KMS-11 (cell line): ENCODE results near the gene FHIP1A.
"Not testable (repeated sequence)": the region's sequence is repeated elsewhere in the genome, so short reads cannot be mapped to it uniquely, and the experiment has no call there.

Experiments used
- H2AFZ ChIP-seq: fragments of 200-600 bp; sonication (generic); 2 replicates; pipeline ENCODE4 v1.6.1; 2016; ENCODE audit warnings: antibody characterized with exemption, mixed run types, low read depth
- H3K27ac ChIP-seq: fragments of 200-600 bp; sonication (generic); 2 replicates; pipeline ENCODE4 v1.6.1; 2016; ENCODE audit warnings: mild to moderate bottlenecking, mixed run types
- H3K27me3 ChIP-seq: fragments of 200-600 bp; sonication (generic); 2 replicates; pipeline ENCODE4 v1.6.1; 2017; ENCODE audit warnings: mild to moderate bottlenecking, low read depth, mixed run types, moderate library complexity; ENCODE audit not compliant: insufficient read depth
- H3K36me3 ChIP-seq: fragments of 200-600 bp; sonication (generic); 2 replicates; pipeline ENCODE4 v1.6.1; 2017; ENCODE audit warnings: mild to moderate bottlenecking, mixed run types; ENCODE audit not compliant: insufficient read depth
- H3K4me1 ChIP-seq: fragments of 200-600 bp; sonication (generic); 2 replicates; pipeline ENCODE4 v1.6.1; 2016; ENCODE audit warnings: mild to moderate bottlenecking, low read depth, mixed run types; ENCODE audit not compliant: poor library complexity, severe bottlenecking
- H3K4me2 ChIP-seq: fragments of 200-600 bp; sonication (generic); 2 replicates; pipeline ENCODE4 v1.7.0; 2016; ENCODE audit warnings: mild to moderate bottlenecking, mixed run types
- H3K4me3 ChIP-seq: fragments of 200-600 bp; sonication (generic); IDR thresholded peaks from 2 replicates; pipeline ENCODE4 v1.6.1; 2017; ENCODE audit warnings: low read depth, low read length, mixed read lengths; ENCODE audit not compliant: insufficient read depth
- H3K79me2 ChIP-seq: fragments of 200-600 bp; sonication (generic); 2 replicates; pipeline ENCODE4 v1.6.1; 2016; ENCODE audit warnings: low read depth, mixed run types; ENCODE audit not compliant: insufficient read depth
- H3K9ac ChIP-seq: fragments of 200-600 bp; sonication (generic); 2 replicates; pipeline ENCODE4 v1.6.1; 2016; ENCODE audit warnings: mild to moderate bottlenecking, mixed run types
- H4K20me1 ChIP-seq: fragments of 200-600 bp; sonication (generic); 2 replicates; pipeline ENCODE4 v1.6.1; 2016; ENCODE audit warnings: mild to moderate bottlenecking, mixed run types; ENCODE audit not compliant: insufficient read depth
- CTCF ChIP-seq: fragments of 200-600 bp; sonication (generic); conservative IDR thresholded peaks from 2 replicates; pipeline ENCODE4 v1.6.1; 2017; ENCODE audit warnings: low read depth, mild to moderate bottlenecking, antibody characterized with exemption, low read length, moderate library complexity, mixed read lengths

The FHIP1A gene

DNA sequence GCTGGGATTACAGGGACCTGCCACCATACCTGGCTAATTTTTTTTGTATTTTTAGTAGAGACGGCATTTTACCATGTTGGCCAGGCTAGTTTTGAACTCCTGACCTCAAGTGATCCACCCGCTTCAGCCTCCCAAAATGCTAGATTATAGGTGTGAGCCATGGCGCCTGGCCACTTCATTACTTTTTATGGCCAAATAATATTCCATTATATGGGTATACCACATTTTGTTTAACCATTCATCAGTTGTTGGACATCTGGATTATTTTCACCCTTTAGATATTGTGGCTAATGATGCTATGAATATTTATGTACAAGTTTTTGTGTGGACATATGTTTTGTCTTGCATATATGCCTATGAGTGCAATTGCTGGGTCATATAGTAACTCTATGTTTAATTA lies 8.6 kb upstream of the FHIP1A start:
- no peak for TF ChIP-seq CTCF
- Histone ChIP-seq H2AFZ (no peak overlapping the region), H3K4me1 (no peaks in the 10 kb centered on the region), H4K20me1 (no peaks in the 10 kb centered on the region), H3K79me2 (no peaks in the 10 kb centered on the region), H3K4me3 (no peak overlapping the region), H3K27ac (no peak overlapping the region), H3K4me2 (no peak overlapping the region), H3K27me3 (peaks cover 11% of the 10 kb centered on the region), H3K36me3 (no peaks in the 10 kb centered on the region), H3K9ac (no peak overlapping the region)

GRCh38 chr4:151401739-151402138 lies 7.2 kb upstream of the FHIP1A start:
- Histone ChIP-seq H3K27me3 (peaks cover 25% of the 10 kb centered on the region), H3K4me2 (no peak overlapping the region), H3K36me3 (no peaks in the 10 kb centered on the region), H3K4me3 (no peak overlapping the region), H3K4me1 (peaks cover 4% of the 10 kb centered on the region), H3K79me2 (no peaks in the 10 kb centered on the region), H4K20me1 (0 out of 2 replicates have a peak, but pooled peaks cover under 1% of the 10 kb centered on the region), H3K27ac (no peak overlapping the region), H2AFZ (no peak overlapping the region), H3K9ac (no peak overlapping the region)
- no peak for TF ChIP-seq CTCF

GRCh38 chr4:151402145-151402865 lies 6.7 kb upstream of the FHIP1A start:
- H2AFZ ChIP-seq = no peak overlapping the region
- no peak overlapping the region for H3K4me3 ChIP-seq
- H4K20me1 ChIP-seq = 0 out of 2 replicates have a peak, but pooled peaks cover 6% of the 10 kb centered on the region
- H3K4me2 ChIP-seq = no peak overlapping the region
- H3K36me3 ChIP-seq = no peaks in the 10 kb centered on the region
- peaks cover 10% of the 10 kb centered on the region for H3K4me1 ChIP-seq
- peaks cover 27% of the 10 kb centered on the region for H3K27me3 ChIP-seq
- no peak for TF ChIP-seq CTCF
- H3K9ac ChIP-seq = no peak overlapping the region
- H3K79me2 ChIP-seq = no peaks in the 10 kb centered on the region
- no peak overlapping the region for H3K27ac ChIP-seq

- H2AFZ ChIP-seq = no peak overlapping the region
- H3K27ac ChIP-seq = no peak overlapping the region
- H3K4me2 ChIP-seq = no peak overlapping the region
- no peak overlapping the region for H3K9ac ChIP-seq
- TF ChIP-seq CTCF = no peak
- peaks cover 13% of the 10 kb centered on the region for H3K4me1 ChIP-seq
- no peaks in the 10 kb centered on the region for H3K79me2 ChIP-seq
- peaks cover 27% of the 10 kb centered on the region for H3K27me3 ChIP-seq
- 0 out of 2 replicates have a peak, but pooled peaks cover 6% of the 10 kb centered on the region for H4K20me1 ChIP-seq
- no peaks in the 10 kb centered on the region for H3K36me3 ChIP-seq
- H3K4me3 ChIP-seq = no peak overlapping the region
Observed at GRCh38 chr4:151403656-151404055, 5.3 kb upstream of the FHIP1A start.

DNA sequence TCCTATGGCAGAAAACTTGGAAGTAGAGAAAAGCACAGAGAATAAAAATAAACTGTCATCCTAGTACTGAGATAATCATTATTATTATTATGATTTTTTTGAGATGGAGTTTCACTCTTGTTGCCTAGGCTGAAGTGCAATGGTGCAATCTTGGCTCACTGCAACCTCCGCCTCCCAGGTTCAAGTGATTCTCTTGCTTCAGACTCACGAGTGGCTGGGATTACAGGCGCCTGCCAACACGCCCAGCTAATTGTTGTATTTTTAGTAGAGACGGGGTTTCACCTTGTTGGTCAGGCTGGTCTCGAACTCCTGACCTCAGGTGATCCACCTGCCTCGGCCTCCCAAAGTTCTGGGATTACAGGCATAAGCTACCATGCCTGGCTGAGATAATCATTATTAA lies 4.2 kb upstream of the FHIP1A start:
- not testable (repeated sequence) for H3K27ac ChIP-seq, H3K4me3 ChIP-seq, H3K9ac ChIP-seq, H3K36me3 ChIP-seq, H2AFZ ChIP-seq, H4K20me1 ChIP-seq, H3K4me2 ChIP-seq, H3K79me2 ChIP-seq
- H3K27me3 ChIP-seq = peaks cover 34% of the 10 kb centered on the region
- peaks cover 13% of the 10 kb centered on the region for H3K4me1 ChIP-seq
